T-helper 17 cell (primary cell): ENCODE results near the gene LMTK2. TPM values are rescaled to one million over a fixed set of nuclear protein-coding genes. Genes with fewer than 3 reads are reported as not detected.
A peak's percentile ranks its signal among the peaks of the same experiment; 100 is the strongest.

Experiments
- ATAC-seq: fragments of 150-1000 bp; cut with Tn5 transposase; 2 replicates; pipeline ENCODE4 v1.10.0; 2021; ENCODE audit warnings: mild to moderate bottlenecking, moderate library complexity
- DNase-seq, 3 donors: peaks; one replicate each; pipeline versions ENCODE4 v3.0.0 to v3.0.0-alpha.2; 2020 to 2021
- H3K9me3 ChIP-seq: one replicate; pipeline ENCODE4 v1.7.0; 2013; ENCODE audit warnings: low read length, mild to moderate bottlenecking; ENCODE audit not compliant: control insufficient read depth, poor library complexity, severe bottlenecking
- H3K27ac Mint-ChIP-seq: one replicate; pipeline ENCODE4 v1.8.0; 2022; ENCODE audit warnings: mild to moderate bottlenecking, moderate library complexity, mixed read lengths
- H3K27me3 Mint-ChIP-seq: one replicate; pipeline ENCODE4 v1.8.0; 2022; ENCODE audit warnings: mixed read lengths
- H3K36me3 Mint-ChIP-seq: one replicate; pipeline ENCODE4 v1.8.0; 2022; ENCODE audit warnings: low read depth, mixed read lengths
- H3K4me1 Mint-ChIP-seq: one replicate; pipeline ENCODE4 v1.8.0; 2022; ENCODE audit warnings: mild to moderate bottlenecking, mixed read lengths
- H3K4me3 Mint-ChIP-seq: one replicate; pipeline ENCODE4 v1.8.0; 2022; ENCODE audit warnings: mild to moderate bottlenecking, moderate library complexity, mixed read lengths
- total RNA-seq, 4 donors: library from RNA in 2 of 4; stranded (reverse) in 2 of 4; gene quantifications; one replicate each; pipeline ENCODE4 v1.2.3 and lab custom pipeline; 2022 to 2026

LMTK2 gene
- total RNA-seq, 2 donors from 2014 or later: 16.6 to 35.0 TPM

- Mint-ChIP-seq H3K4me3 (no peak overlapping the region), H3K27ac (no peak overlapping the region), H3K4me1 (peaks cover 15% of the 10 kb centered on the region), H3K27me3 (no peaks in the 10 kb centered on the region), H3K36me3 (no peaks in the 10 kb centered on the region)
- no peaks in the 10 kb centered on the region for H3K9me3 ChIP-seq
- no peak for DNase-seq
- ATAC-seq: no peak
Observed at GRCh38 chr7:98221611-98222532, 115.2 kb downstream of the LMTK2 start.

DNA sequence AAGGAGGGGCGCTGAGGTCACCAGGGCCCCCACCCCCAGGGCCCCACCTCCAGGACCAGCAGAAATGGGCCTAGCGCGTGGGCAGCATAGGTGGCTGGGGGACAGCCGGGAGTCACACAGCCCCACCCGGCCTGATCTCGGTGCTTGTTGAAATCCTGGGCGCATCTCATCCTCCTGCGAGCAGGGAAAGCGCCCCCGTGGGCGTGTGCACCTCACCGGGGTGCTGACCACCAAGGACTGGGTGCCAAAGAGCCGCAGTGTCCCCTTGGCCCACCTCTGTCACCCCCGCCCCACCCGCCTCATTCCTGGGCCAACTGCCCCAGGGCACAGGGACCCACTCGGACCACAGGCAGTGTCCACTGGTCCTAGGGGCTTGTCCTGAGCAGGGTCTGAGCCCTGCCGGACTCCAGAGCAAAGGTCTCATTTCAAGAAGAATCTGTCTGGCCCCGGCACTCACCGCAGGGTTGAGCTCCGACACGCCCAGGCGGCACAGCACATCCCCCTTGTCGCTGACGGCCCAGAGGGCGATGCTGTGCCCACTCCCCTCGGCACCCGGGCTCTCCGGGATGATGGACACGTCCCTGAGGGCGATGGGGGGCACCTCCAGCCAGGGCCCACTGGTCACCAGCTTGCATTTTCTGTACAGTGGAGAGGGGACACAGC is 116.0 kb downstream of the LMTK2 start:
- no peak overlapping the region for H3K27ac Mint-ChIP-seq
- H3K4me1 Mint-ChIP-seq: peaks cover 13% of the 10 kb centered on the region
- no peaks in the 10 kb centered on the region for H3K9me3 ChIP-seq
- no peak for ATAC-seq
- no peaks in the 10 kb centered on the region for H3K27me3 Mint-ChIP-seq
- H3K36me3 Mint-ChIP-seq: no peaks in the 10 kb centered on the region
- H3K4me3 Mint-ChIP-seq: no peak overlapping the region
- no peak for DNase-seq

GRCh38 chr7:98223351-98223897 is 116.8 kb downstream of the LMTK2 start:
- H3K27me3 Mint-ChIP-seq: no peaks in the 10 kb centered on the region
- H3K4me3 Mint-ChIP-seq: no peak overlapping the region
- DNase-seq (no peak), ATAC-seq (no peak)
- no peaks in the 10 kb centered on the region for H3K9me3 ChIP-seq
- H3K27ac Mint-ChIP-seq: no peak overlapping the region
- H3K36me3 Mint-ChIP-seq: no peaks in the 10 kb centered on the region
- H3K4me1 Mint-ChIP-seq: peaks cover 10% of the 10 kb centered on the region

- Mint-ChIP-seq H3K4me3 (no peak overlapping the region), H3K36me3 (no peaks in the 10 kb centered on the region), H3K27ac (no peak overlapping the region), H3K4me1 (peaks cover 4% of the 10 kb centered on the region), H3K27me3 (no peaks in the 10 kb centered on the region)
- H3K9me3 ChIP-seq: no peaks in the 10 kb centered on the region
- ATAC-seq: no peak
- no peak for DNase-seq
Observed at GRCh38 chr7:98223898-98224700, 117.4 kb downstream of the LMTK2 start.

DNA sequence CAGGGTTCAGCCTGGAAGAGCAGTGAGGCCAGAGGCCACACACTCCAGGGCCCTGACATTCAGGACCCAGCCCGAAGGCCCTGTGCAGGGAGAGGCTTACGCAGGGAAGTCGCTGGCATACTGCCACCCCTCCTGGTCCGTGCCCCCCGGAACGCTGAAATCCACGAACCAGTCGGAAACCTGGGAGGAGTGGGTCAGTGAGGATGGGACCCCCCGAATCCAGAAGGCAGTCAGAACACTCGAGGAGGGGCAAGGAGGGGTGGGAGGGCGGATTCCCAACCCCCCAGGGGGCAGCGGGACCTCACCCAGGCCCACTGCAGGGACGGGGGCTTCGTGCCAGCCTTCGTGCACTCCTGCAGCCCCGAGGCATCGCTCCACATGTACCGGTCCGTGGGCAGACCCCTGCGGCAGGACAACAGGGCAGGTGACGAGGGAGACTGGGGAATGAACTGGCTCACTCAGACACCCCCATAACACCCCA is 118.1 kb downstream of the LMTK2 start:
- no peaks in the 10 kb centered on the region for H3K9me3 ChIP-seq
- H3K27ac Mint-ChIP-seq: no peak overlapping the region

DNA sequence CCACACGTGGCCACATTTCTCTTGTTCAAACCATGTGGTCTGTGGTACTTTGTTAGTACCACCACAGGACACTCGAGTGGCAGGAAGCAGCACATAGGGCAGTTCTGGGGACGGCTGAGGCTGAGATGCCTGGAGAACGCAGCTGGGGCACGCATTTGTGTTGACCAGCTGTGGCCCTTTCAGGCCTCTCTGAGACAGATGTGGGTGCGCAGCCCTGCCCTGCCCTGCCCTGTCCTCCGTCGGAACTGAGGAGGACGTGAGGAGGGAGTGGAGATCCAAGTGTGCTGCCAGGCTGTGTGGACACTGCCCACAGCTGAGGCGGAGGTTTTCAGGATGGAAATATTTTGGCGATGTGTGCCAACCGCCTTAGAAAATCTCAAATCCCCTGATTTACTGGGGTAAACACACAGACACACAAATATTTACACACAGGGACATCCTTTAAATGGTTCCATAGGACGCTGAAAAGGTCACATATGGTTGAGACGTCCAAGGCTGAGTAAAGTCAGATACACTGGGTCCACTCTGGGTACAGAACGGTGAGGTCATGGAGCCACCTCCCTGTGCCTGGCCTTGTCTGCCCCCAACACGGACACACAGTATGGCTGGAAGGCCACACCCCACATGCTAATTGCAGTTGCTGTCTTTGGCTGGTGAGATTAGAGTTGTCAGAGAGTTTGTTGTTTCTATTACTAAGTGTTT is 119.4 kb downstream of the LMTK2 start:
- H3K4me1 Mint-ChIP-seq: no peaks in the 10 kb centered on the region

More for the DNA sequence above, 118.1 kb downstream of the LMTK2 start:
- ATAC-seq (no peak), DNase-seq (no peak)
- H3K4me3 Mint-ChIP-seq: no peak overlapping the region
- no peaks in the 10 kb centered on the region for H3K36me3 Mint-ChIP-seq
- H3K4me1 Mint-ChIP-seq: no peaks in the 10 kb centered on the region
- H3K27me3 Mint-ChIP-seq: no peaks in the 10 kb centered on the region

DNA sequence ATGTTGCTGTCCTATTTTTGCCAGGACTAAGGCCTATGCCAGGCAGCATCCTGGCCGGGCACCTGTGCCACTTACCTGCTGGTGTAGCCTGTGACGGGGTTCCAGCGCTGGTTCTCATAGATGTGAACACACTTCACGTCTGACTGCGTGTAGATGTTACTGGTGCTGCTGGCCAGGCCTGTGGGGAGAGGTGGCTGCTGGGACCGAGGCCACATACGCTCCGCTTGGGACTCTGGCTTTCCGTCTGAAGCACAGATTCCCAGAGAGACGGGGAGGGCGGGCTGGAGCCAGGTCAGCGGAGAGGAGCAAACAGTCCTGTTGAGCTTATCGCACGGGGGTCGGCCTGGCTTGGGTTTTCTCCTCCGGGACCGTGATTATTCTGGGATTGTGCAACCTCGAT is 121.3 kb downstream of the LMTK2 start:
- no peaks in the 10 kb centered on the region for H3K9me3 ChIP-seq
- no peak for ATAC-seq
- Mint-ChIP-seq H3K4me1 (no peaks in the 10 kb centered on the region), H3K4me3 (no peak overlapping the region), H3K27ac (peak overlapping the region; percentile 74), H3K36me3 (no peaks in the 10 kb centered on the region), H3K27me3 (no peaks in the 10 kb centered on the region)
- no peak for DNase-seq

More for the DNA sequence above, 119.4 kb downstream of the LMTK2 start:
- H3K36me3 Mint-ChIP-seq: no peaks in the 10 kb centered on the region
- H3K4me3 Mint-ChIP-seq: no peak overlapping the region
- DNase-seq (no peak), ATAC-seq (no peak)
- H3K27me3 Mint-ChIP-seq: no peaks in the 10 kb centered on the region
- H3K9me3 ChIP-seq: no peaks in the 10 kb centered on the region
- H3K27ac Mint-ChIP-seq: no peak overlapping the region

DNA sequence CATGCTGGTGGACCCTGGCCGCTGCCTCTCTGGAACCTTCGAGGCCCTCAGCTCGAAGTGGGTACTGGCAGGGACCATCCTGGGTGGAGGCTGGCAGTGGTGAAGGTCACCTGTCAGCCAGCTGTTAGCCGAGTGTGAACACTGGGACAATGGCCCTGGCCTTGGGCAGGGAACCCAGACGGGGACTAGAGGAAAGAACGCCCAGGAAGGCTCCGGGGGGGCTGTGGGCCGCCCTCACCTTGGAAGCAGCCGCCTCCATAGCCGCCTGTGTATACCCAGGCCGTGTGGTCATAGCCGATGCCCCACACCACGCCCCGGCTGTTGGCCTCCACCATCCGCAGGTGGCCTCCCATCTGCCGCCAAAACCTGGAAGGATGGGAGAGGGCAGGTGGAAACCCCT is 122.1 kb downstream of the LMTK2 start:
- Mint-ChIP-seq H3K27ac (no peak overlapping the region), H3K4me1 (no peaks in the 10 kb centered on the region), H3K36me3 (no peaks in the 10 kb centered on the region), H3K4me3 (no peak overlapping the region), H3K27me3 (no peaks in the 10 kb centered on the region)
- no peaks in the 10 kb centered on the region for H3K9me3 ChIP-seq
- DNase-seq (no peak), ATAC-seq (no peak)

DNA sequence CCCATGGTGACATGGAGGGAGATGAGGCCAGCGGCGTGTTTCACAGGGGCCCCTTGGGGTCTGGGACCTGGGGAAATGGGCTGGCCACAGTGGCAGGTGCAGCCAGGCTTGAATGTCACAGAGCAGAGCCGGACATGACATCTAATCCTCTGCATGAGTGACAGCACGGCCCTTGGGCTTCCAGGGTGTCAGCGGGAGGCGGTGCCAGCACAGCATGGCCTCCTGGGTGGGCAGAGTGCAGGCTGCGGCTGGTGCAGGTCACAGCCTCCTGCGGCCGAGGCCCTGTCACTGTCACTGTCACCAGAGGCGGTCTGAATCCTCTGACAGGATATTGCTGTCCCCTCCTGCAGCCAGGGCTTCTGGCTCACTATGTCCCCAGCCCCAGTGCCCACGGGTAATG is 122.8 kb downstream of the LMTK2 start:
- Mint-ChIP-seq H3K27ac (peak overlapping the region; percentile 72), H3K36me3 (no peaks in the 10 kb centered on the region), H3K4me1 (no peaks in the 10 kb centered on the region), H3K27me3 (no peaks in the 10 kb centered on the region), H3K4me3 (no peak overlapping the region)
- DNase-seq: no peak
- no peak for ATAC-seq
- H3K9me3 ChIP-seq: no peaks in the 10 kb centered on the region

- Mint-ChIP-seq H3K27me3 (no peaks in the 10 kb centered on the region), H3K4me1 (no peaks in the 10 kb centered on the region), H3K36me3 (no peaks in the 10 kb centered on the region), H3K4me3 (no peak overlapping the region), H3K27ac (peak overlapping the region; percentile 72)
- no peaks in the 10 kb centered on the region for H3K9me3 ChIP-seq
- DNase-seq: no peak
- ATAC-seq: no peak
Observed at GRCh38 chr7:98229991-98230745, 123.5 kb downstream of the LMTK2 start.

- no peaks in the 10 kb centered on the region for H3K9me3 ChIP-seq
- H3K27me3 Mint-ChIP-seq: no peaks in the 10 kb centered on the region
- no peak for ATAC-seq
- H3K4me3 Mint-ChIP-seq: no peak overlapping the region
- H3K4me1 Mint-ChIP-seq: no peaks in the 10 kb centered on the region
- no peak overlapping the region for H3K27ac Mint-ChIP-seq
- DNase-seq: no peak
- H3K36me3 Mint-ChIP-seq: no peaks in the 10 kb centered on the region
Observed at GRCh38 chr7:98230746-98231471, 124.2 kb downstream of the LMTK2 start.
